SK-N-SH (cell line): ENCODE results near the gene TNRC6A.

Experiments used
- EZH2phosphoT487 ChIP-seq: fragments of 200-600 bp; sonication (generic); IDR thresholded peaks from 2 replicates; pipeline ENCODE4 v1.6.1; 2017; ENCODE audit warnings: low read depth, mixed run types, mild to moderate bottlenecking, antibody characterized with exemption, moderate library complexity, borderline replicate concordance
- TCF12 ChIP-seq: IDR thresholded peaks from 2 replicates; pipeline ENCODE4 v1.4.0; 2012
- TF ChIP-seq, protein P1 (sequence below): fragments of 200-600 bp; sonication (generic); IDR thresholded peaks from 2 replicates; pipeline ENCODE4 v1.6.1; 2017; ENCODE audit warnings: antibody characterized with exemption, mild to moderate bottlenecking, moderate library complexity
- TF ChIP-seq, protein P2 (sequence below): IDR thresholded peaks from 2 replicates; pipeline ENCODE4 v1.4.0; 2012; ENCODE audit warnings: low read depth

DNA sequence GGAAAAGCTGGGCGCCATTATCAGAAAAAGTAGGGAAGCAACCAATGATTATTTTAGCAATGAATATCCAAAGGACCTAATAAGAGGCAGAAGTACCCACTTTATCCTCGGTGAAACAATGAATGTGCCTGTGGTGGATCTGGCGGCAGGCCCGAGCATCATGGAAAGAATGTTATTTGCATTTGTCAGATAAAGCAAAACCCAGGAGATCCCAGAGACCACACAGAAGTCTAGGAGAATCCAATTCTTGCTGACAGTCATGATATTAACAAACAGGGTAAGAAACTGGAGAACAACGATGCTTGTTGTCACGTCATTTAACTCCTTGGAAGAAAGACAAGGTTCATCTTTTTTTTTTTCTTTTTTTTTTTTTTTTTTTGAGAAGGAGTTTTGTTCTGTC lies 12.0 kb upstream of the TNRC6A start:
- TF ChIP-seq EZH2phosphoT487 (no peak), TCF12 (no peak)
- TF ChIP-seq, protein P1, sequence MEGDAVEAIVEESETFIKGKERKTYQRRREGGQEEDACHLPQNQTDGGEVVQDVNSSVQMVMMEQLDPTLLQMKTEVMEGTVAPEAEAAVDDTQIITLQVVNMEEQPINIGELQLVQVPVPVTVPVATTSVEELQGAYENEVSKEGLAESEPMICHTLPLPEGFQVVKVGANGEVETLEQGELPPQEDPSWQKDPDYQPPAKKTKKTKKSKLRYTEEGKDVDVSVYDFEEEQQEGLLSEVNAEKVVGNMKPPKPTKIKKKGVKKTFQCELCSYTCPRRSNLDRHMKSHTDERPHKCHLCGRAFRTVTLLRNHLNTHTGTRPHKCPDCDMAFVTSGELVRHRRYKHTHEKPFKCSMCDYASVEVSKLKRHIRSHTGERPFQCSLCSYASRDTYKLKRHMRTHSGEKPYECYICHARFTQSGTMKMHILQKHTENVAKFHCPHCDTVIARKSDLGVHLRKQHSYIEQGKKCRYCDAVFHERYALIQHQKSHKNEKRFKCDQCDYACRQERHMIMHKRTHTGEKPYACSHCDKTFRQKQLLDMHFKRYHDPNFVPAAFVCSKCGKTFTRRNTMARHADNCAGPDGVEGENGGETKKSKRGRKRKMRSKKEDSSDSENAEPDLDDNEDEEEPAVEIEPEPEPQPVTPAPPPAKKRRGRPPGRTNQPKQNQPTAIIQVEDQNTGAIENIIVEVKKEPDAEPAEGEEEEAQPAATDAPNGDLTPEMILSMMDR = no peak
- TF ChIP-seq, protein P2, sequence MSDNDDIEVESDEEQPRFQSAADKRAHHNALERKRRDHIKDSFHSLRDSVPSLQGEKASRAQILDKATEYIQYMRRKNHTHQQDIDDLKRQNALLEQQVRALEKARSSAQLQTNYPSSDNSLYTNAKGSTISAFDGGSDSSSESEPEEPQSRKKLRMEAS = no peak
